GM18499 (cell line): Measurements from ENCODE around the gene NKAPL.

Experiments used
- ATAC-seq: cut with Tn5 transposase; IDR thresholded peaks from one replicate; pipeline ENCODE4 v1.9.1; 2021; ENCODE audit warnings: moderate number of reproducible peaks; ENCODE audit not compliant: insufficient read depth, unreplicated experiment

The NKAPL gene

DNA sequence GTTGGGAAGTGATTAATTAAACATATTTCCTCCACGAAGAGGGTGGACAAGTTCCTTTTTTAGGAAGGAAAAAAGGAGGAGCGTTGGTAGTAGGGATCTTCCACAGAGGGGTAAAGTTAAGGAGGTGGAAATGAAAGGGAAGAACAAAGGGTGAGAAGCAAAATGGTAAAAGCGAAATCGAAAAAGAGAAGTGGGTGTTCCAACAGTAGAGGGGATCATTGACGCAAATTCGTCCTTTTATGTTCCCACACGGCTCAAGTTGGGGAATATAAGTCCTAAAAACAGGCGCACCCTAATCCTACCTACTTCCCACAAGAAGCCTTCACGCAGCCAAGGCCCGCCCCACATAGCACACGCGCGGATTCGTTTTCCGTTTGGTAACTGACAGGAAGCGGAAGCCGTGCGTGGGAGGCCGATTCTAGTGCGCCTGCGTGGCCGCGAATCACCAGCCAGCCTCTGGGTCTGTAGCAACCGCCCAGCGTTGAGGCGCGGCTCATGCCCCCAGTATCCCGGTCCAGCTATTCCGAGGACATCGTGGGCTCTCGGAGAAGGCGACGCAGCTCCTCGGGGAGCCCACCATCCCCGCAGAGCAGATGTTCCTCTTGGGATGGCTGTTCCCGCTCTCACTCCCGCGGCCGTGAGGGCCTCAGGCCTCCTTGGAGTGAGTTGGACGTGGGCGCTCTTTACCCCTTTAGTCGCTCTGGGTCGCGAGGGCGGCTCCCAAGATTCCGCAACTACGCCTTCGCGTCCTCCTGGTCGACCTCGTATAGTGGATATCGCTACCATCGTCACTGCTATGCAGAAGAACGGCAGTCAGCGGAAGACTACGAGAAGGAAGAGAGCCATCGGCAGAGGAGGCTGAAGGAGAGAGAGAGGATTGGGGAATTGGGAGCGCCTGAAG is at the start of gene NKAPL:
TSS of gene NKAPL (plus strand) at position 421 of the 901 bp plus-strand sequence. CDS start at position 496, 75 bp downstream.
- ATAC-seq, result no peak

DNA sequence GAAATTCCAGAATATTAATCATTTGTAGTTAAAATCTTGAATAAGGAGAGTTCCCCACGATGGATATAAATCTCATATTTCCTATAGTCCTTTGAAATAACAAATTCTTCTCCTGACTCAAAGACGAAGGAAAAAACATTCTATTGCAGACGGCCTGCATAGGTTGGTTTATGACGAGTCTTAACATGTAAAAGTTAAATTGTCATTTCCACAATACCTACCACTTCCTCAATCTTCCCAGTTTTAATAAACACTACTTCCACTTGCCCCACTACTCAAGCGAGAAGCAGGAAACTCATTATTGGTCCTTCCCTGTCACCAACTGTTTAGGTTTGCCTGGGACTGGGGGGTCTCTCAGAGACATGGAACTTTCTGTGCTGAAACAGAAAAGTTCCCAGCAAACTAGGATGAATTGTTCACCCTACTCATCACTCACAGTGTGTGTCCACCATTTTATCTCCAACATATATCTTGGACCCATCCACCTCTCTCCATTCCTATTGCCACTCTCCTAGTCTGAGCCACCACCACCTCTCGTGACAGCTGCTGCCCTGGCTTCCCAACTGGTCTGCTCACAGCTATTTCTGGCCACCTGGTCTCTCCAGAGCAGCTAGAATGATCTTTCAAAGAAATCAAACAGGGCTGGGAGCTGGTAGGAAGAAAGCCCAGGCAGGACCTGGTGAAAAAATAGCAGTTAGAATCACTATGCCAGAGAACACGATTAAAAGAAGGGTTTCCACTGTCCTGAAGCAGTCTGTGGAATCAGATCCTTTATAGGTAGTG is 49.2 kb upstream of the NKAPL start:
- ATAC-seq, result no peak

GRCh38 chr6:28211840-28212509 is 47.1 kb upstream of the NKAPL start:
- no peak for ATAC-seq

DNA sequence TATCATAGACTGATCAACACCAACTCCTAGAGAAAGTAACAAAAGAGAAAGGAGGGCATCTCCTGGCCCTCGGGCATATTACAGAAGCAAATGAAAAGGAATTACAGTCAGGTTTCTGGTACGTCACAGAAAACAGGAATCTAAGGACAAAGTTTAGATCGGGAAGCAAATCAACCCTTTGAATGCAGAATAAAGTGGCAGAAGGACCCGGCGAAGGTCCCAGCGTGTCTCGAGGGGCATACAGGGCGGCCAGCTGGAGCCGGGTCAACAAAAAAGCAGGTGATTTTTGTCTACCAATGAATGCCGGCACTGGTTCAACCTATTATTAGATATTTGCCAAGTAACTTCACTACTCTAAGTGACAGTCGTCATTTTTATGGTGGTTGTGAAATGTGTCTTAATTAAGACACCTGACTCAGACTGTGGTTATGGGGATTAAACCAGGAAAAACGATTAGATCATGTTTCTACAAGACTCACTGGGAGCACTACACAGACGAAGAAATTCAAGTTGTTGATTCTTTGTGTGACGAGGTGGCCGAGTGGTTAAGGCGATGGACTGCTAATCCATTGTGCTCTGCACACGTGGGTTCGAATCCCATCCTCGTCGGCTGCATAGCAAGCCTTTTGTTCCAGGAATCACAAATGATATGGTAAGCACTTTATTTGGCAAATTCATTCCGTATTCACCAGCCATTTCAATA is 46.4 kb upstream of the NKAPL start:
- ATAC-seq, result no peak

GRCh38 chr6:28213213-28213523 is 45.9 kb upstream of the NKAPL start:
- ATAC-seq, result no peak

- ATAC-seq, result no peak
Measured at GRCh38 chr6:28215425-28215824, 43.7 kb upstream of the NKAPL start.

GRCh38 chr6:28217890-28218289 is 41.2 kb upstream of the NKAPL start:
- no peak for ATAC-seq

DNA sequence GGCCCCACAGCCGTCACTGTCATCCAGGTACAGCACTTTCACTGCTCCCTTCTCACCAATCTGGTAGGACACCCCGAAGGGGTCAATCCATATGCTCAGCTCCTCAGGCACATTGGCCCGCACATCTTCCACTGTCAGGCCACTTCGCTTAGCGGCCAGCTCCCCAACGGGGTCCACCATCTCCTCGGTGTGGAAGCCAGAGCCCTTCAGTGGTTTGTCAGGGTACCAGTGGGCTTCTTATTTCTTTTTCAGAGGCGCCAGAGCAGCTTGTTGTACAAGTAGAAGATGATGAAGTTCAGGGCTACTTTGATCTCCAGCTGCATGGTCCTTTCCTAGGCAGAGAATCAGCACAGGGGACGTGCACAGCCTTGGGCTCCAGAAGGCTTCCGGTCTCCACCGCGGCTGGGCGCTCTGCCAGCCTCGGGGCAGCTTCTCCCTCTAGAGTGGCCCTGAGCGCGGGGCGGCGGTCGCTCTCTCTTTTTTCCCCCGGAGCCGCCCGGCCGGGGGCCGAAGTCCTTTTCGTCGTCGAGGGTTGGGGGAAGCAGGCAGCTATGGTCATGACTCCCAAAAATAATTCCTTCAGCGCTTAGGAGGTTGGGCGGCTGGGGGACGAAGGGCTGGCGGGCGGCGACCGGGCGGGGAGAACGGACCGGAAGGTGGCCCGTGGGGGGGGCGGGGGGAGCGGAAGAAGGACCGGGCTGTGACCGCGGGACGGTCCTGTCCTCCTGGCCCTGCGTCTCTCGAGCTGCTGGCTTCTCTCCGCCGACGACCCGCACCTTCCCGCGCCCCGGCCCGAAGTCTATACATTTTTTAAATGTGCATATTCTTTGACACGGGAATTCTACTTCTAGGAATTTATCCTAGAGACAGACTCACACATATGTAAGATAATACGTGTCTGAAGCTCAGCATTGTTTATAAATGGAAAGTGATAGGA is 40.5 kb upstream of the NKAPL start:
- no peak for ATAC-seq

DNA sequence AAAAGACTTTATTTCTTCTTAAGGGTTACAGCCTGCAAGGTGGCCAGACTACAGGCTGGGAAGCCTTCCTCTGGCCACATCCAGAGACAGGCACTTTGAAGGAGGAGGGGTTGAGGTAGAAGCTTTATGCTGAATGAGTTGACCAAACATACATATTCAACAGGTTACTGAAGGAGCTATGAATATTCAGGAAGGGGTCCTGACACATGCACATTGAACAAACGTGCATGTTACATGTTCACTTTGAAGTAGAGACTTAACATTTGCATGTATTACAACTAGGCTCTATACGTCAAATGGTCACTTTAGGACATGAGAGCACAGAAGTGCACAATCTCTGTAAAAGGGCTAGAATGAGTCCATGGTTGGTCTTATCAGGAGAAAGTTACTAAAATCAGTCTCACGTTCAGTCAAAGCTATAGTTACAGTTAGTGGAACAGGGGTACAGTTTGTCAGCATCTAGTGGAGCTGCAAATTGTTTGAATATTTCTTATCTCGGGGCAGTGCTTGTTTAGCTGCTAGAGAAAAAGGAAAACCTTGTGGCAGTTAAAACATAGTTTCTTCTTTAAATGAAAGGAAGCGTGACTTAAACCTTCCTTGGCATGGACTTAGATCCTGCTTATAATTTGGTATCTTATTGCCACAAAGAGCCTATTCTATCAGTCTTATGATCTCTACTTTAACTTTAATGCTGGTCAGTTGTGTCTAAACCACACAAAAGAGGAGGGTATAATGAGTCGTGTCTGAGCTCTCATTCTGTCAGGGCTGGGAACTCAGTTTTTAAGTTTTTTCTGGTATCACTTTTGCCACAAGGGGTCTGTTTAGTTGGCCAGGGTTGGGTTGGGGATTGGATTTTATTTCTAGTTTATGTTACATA is 38.6 kb upstream of the NKAPL start:
- no peak for ATAC-seq

DNA sequence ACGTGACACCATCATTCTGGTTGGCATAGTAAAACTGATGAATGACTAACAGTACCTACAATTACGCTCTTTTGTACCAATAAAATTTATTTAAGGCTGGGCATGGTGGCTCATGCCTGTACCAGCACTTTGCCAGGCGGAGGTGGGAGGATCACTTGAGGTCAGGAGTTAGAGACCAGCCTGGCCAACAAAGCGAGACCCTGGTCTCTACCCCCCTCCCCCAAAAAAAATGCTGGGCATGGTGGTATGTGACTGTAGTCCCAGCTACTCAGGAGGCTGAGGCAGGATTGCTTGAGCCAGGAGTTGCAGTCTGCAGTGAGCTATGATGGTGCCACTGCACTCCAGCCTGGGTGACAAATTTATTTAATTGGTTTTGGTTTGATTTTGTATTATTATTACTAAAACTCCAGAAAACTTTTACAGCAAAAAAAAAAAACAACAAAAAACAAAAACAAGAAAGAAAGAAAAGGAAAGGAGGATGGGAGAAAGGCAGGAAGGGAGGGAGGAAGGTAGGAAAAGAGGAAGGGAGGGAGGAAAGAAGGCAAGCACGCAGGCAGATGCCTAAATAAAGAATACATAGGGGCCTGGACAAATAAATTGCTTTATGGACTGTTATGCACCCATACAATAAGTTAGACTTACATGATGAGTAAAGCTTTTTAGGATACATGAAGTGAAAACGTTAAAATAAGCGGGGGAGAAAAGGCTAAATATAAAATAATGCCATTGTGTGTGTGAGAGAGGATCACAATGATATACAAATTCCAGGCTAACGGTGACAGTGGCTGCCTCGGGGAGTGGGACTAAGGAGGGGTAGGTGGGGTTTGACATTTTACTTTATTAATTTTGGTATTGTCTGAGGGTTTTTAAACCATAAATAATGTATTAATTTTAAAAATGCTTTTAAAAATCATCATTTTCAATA is 34.7 kb upstream of the NKAPL start:
- ATAC-seq, result no peak

DNA sequence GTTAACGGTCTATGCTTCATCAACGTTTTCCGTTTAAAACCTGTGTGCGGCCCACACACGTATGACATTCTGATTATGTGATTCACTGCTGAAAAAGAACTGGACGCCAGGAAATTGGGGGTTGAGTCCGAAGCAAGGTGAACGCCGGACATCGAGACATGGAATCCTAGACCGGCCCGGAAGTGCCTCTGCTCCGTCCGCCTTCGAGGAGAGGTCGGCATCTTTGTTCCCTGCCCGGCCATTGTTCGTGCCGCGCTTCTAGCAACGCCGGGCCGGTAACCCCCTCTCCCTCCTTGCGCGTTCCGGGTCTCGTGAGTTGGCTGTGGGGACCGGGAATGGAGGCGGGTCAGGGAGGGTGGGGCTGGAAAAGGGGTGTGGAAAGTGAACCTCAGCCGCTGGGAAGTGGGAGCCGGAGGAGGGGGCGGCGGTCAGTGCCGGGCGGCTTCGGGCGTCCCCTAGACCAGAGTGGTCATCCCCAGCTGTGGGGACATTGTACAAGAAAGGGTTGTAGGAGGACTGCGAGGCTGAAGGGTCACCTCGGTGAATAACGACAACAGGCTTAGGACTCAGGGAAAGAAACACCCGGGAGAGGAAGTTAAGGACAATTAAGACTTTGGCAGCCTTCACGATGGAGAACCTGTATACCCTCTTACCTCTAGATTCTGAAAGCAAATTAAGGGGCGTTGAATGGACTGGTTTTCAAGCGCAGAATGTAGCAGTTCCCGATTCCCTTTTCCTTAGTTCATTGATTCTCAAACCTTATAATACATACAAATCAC is 33.9 kb upstream of the NKAPL start, which contains the start of gene ZSCAN9:
TSS of gene ZSCAN9 (plus strand) at position 220 of the 779 bp plus-strand sequence. CDS start 1,810 bp downstream, outside the sequence.
- ATAC-seq, result no peak

DNA sequence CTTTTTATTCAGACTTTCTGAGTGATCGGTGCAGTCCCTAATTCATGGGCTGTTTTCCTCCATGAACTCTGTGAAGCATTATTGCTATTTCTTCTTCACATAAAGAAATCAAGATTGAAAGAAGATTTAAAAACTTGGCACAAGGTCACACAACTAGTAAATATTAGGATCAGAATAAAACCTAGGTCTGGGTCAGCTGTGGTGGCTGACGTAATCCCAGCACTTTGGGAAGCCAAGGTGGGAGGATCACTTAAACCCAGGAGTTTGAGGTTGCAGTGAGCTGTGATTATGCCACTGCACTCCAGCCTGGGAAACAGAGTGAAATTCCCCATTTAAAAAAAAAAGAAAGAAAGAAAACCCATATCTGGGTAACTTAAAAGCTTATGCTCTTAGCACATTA is 32.6 kb upstream of the NKAPL start:
- no peak for ATAC-seq

DNA sequence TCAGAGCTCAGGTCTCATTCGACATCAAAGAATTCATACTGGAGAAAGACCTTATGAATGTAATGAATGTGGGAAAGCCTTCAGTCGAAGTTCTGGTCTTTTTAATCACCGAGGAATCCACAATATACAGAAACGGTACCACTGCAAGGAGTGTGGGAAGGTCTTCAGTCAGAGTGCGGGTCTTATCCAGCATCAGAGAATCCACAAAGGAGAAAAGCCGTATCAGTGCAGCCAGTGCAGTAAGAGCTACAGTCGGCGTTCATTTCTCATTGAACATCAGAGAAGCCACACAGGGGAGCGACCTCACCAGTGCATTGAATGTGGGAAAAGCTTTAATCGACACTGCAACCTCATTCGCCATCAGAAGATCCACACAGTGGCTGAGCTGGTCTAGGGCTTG is 26.3 kb upstream of the NKAPL start:
- no peak for ATAC-seq

- ATAC-seq, result no peak
Measured at GRCh38 chr6:28235912-28236452, 23.1 kb upstream of the NKAPL start.

DNA sequence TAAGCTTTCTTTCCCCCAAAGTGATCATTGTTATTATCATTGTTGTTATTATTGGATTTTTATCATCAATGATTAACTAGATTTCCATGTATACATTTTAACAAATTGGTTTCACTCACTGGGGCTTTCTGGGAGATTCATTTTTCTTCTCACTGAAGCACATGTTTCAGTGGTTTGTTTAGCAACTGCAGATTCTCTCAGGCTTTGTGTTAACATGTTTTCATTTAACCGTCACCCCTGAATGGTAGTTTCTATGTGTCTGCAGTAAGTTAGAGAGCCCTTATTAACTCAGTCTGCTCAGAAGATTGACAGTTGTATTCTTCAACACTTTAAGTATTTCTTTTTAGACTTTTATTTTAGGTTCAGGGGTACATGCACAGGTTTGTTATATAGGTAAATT is 19.5 kb upstream of the NKAPL start:
- ATAC-seq, result no peak

DNA sequence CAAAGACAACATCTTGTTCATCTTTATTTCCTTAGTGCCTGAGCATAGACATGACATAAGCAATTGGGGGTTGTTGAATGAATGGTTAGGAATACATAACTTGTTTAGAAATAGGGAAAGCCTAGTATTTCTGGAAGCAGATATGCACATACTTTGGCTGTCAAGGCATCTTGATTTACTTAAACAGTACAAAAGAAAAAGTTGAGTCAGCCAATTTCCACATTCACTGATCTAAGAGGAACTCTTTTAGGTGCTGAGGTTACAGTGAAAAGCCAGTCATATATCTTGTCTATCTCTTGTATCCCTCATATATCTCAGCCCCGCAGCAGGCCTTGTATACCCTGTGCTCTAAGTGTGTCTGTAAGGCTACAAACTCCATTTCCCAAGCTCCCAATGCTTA is 18.6 kb upstream of the NKAPL start:
- ATAC-seq, result no peak
